Stimulated activated CD4-positive, alpha-beta T cell treated with anti-CD3 and anti-CD28 coated beads, Interleukin-2, amount 100 ng/mL, for 24 hours (primary cell): ENCODE results near the gene NUFIP1.
"Not testable (repeated sequence)": the region's sequence is repeated elsewhere in the genome, so short reads cannot be mapped to it uniquely, and the experiment has no call there.

Source experiments
- DNase-seq, 2 donors: peaks; one replicate each; pipeline ENCODE4 v3.0.0-alpha.2; 2020

NUFIP1 gene

GRCh38 chr13:44969551-44970484 lies 19.5 kb downstream of the NUFIP1 start:
- no peak for DNase-seq

DNA sequence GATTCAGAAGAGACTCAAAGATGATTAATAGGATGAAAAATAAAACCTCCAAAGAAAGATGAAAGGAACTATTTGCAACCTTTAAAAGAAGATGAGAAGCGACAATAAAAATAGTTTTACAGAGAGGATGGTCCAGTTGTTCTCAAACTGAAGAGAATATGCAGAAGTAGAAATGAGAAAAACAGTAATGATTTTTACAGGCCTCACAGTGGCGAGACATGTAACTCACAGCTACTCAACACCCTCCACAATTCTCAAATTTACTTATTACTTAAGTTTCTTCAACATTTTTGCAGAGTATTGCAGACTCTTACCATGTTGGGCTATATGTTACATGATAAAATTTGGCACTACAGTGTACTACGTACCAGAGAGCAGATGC lies 20.8 kb downstream of the NUFIP1 start:
- DNase-seq = no peak

- no peak for DNase-seq
Measured at GRCh38 chr13:44967704-44968433, 21.4 kb downstream of the NUFIP1 start.

- no peak for DNase-seq
Measured at GRCh38 chr13:44961997-44962396, 27.3 kb downstream of the NUFIP1 start.

DNA sequence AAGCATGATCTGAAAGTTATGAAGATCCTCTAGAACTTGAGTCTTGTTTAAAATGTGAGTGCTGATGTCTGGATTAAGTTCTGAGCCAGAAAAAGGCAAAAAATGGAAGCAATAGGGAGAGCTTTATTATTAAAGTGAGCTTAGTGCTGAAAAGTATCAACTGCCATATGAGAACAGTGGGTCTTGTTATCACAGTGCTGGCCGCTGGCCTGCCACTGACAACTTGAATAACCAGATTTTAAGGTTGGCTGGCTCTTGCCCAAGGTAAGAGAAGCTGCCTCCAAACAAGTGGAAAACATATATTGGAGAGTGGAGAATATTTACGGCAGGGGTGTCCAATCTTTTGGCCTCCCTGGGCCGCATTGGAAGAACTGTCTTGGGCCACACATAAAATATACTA lies 33.9 kb downstream of the NUFIP1 start:
- no peak for DNase-seq

DNA sequence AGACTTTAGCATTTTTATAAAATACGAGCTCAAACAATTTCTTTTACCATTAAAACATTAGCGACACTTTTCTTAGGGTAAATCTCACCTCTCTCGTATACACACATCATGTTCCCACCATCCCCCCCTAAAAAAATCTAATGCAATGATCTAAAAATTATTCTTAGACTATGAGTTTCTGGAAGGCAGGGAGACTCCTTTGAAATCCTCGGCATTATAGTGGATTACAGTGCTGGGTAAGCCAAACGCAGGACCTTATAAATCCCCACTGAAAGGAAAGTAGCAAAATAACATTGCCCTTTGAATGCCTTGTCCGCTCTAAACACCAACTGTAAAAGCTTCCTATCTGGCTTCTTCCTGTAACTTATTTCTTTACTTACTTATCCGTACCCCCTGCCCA lies 35.0 kb downstream of the NUFIP1 start:
- no peak for DNase-seq

DNA sequence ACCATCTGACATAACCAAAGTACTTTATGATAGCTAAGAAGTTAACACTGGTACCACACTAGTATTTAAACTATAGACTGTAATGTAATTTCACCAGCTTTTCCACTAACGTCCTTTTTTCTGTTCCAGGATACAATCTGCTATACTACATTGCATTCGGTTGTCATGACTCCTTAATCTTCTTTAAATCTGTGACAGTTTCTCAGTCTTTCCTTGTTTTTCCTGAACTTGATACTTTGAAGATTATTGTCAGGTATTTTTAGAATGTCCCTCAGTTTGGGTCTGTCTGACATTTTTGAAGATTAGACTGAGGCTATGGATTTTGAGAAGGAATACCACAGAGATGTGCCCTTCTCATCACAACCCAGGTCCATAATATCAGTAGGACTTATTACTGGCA lies 36.6 kb downstream of the NUFIP1 start:
- DNase-seq = no peak

DNA sequence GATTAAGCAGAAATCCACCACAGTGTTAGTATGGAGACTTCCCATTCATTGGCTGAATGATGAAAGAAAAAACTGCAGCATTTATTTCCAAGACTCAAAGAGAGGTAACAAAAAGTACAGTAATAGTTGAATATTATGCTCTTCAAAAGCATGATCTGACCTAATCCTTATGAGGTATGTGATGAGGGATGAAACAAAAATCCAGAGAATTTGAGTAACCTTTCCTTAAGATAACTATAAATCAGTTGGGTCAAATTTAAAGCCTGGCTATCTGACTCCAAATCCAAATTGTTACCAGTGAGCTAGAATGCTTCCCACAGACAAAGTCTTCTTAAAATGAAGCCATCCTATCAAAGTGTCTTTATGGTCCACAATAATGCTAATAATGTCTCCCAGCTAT lies 38.1 kb downstream of the NUFIP1 start:
- DNase-seq = no peak

DNA sequence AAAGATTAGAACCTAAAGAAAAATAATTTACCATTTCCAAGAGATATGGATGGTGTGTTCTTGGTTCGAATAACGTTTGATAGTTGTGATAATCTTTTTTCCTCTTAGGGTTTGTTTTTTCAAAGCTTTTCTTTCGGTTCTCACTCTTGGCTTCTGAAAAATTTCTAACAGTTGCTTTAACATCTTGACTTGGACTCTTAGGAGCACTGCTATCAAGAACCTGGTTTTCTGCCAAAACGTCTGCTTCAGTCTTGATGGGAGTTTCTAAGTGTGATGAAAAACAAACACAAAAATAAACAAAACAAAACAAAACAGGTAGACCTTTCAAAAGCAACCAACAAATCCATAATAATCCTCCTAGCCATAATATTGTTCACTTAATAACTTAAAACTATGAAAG lies 45.9 kb downstream of the NUFIP1 start:
- DNase-seq = not testable (repeated sequence)

DNA sequence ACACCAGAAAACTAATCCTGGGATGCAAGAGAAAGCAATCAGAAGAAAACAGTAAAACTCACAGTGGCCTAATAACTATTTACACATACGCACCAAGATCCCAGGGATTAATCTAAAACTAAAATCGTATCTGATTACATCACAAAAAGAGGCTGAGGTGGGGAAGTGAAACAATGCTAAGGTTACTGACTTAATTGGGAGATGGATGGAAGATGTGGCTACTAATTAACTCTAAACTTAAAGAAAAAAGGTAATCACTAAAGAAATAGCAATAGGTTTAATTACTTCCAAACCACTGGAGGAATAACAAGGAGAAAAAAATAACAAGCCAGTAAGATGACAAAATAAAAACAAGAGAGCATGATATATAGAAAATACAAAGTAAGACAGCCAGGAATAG lies 50.4 kb downstream of the NUFIP1 start:
- DNase-seq = no peak

- no peak for DNase-seq
Measured at GRCh38 chr13:44936246-44936645, 53.0 kb downstream of the NUFIP1 start.

DNA sequence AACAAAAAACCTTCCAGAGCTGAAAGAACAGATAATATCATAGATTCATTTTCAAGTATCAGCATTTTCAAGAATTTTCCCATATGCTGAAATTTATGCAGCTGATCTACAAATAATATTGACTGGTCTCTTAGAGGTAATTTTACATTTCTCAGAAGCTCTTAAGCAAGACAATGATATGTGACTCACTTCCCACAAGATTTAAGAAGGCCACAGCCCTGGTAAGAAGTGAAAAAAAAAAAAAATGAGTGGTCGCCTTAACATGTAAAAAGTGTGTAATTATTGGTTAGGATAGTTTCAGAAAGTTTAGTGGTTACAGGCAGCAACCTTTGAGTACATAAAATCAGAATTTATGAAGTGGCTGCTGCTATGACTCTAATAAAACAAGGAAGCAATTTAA lies 54.5 kb downstream of the NUFIP1 start:
- DNase-seq = no peak

DNA sequence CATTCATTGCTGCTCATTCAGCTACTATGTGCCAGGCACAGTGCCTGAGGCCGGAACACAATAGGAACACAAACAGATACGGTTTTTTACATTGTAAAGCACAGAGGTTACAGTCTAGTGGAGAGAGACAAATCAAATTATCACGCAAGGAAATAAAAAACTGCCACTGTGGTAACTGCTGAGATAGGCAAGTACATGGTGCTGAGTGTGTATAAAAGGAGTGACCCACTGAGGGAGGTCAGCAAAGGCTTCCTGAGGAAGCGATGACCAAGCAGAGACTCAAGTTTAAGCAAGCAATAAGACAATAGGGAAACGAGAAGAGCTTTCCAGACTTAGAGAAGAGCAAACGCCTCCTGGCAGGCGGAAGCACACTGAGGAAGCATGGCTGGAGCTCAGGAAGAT lies 56.4 kb downstream of the NUFIP1 start:
- DNase-seq = no peak

- DNase-seq = no peak
Measured at GRCh38 chr13:44932171-44932849, 57.0 kb downstream of the NUFIP1 start.

GRCh38 chr13:44930963-44931623 lies 58.2 kb downstream of the NUFIP1 start:
- DNase-seq = no peak

GRCh38 chr13:44930280-44930679 lies 59.0 kb downstream of the NUFIP1 start:
- no peak for DNase-seq

- no peak for DNase-seq
Measured at GRCh38 chr13:44929692-44930091, 59.6 kb downstream of the NUFIP1 start.

- no peak for DNase-seq
Measured at GRCh38 chr13:44927968-44928367, 61.3 kb downstream of the NUFIP1 start.

DNA sequence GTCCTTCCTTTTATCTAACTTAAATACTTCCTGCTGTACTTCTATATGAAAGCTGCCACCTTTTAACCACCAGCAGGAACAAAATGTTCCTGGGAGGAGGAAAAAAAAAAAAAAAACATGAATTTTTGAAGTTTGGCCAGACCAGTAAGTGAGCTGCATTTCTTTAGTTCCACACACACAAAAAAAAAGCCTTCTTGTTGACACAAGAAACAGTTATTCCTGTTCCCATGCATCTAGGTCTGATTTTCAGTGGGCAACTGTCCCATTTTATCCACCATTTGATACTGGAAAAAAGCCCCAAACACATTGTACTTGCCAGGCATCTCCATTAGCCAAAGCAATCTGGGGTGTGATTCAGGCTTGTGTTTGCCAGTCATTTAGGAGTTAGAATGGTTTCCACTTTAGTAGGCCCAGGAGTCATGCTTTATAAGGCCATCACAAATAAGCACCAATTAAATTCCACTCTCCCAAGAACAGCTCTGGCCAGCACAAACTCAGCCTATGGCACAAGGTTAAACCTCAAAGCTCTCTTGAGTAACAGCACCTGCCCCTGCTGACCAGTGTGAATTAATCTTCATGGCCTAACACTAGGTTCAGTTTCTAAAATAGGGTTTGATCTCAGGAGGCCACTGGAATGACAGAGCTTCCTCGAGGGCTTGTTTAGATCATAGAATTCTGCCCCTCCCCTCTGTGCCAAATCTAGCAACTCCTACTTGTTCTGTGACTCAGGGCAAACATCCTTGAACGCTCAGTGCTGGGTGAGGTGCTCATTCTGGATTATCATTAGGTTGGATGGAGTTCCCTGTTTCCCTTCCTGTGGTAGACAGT lies 67.1 kb downstream of the NUFIP1 start:
- DNase-seq = no peak

DNA sequence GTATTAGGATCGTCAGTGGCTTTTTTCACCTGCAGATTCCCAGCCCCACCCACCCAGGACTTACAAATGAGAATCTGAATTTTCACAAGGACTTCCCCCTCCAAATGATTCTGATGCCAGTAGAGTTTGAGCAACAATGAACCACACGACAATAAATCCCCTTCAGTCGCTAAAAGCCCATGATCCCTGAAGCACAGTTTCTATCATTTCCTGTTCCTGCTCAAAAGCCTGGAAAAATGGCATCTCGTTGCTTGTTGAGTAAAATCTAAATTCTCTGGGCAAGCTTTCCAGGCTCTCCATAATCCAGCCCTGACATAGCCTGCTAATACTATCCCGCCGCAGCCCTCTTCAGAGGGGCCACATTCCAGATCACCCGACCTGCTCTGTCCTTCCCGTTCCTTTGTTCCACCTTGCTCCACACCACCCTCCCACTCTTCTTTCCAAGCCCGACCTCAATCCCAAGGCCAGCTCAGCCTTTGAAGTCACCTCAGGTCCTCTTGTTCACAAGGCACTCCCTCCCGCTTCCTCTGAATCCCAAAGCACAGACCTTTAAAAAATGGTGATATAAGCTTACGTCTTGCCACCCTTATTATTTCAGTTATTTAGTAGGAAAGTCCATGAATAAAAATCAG lies 67.9 kb downstream of the NUFIP1 start:
- DNase-seq = no peak

DNA sequence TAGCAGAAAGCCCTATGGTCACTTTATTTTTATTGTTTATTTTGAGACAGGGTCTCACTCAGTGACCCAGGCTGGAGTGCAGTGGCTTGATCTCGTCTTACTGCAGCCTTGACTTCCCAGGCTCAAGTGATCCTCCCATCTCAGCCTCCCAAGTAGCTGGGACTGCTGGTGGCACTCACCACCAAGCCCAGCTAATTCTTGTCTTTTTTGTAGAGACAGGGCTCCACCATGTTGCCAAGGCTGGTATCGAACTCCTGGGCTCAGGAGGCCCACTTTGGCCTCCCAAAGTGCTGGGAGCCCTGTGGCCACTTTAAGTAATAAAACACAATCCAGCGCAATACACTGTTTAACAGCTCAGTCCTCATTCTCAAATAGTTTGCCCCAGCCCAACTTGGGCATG lies 69.3 kb downstream of the NUFIP1 start:
- no peak for DNase-seq
